Endothelial cell of umbilical vein (primary cell): ENCODE measurements around the gene OSBPL9. TPM values are rescaled to one million over a fixed set of nuclear protein-coding genes. Genes with fewer than 3 reads are reported as not detected.

Source experiments
- BruUV-seq: library from RNA; stranded (reverse); fragments of 400-500 nt; replicated peaks from 2 replicates; lab custom pipeline; 2021; lab: Mats Ljungman, UMichigan
- CTCF ChIA-PET: fragments of 300-600, 350-600 bp; sonication (Branson Sonifier 250); formaldehyde crosslinking; loops from one replicate; lab custom pipeline; 2021; ENCODE audit warnings: antibody characterized with exemption, inconsistent platforms; lab: Charles Lee
- POLR2A ChIA-PET: fragments of 300-600, 350-600 bp; sonication (Branson Sonifier 250); formaldehyde crosslinking; loops from one replicate; lab custom pipeline; 2021; ENCODE audit warnings: antibody characterized with exemption, inconsistent platforms; lab: Charles Lee
- DNase-seq: peaks from one replicate; pipeline ENCODE4 v3.0.0-alpha.2; 2011; ENCODE audit warnings: low read depth, low spot score
- FAIRE-seq: peaks from 2 replicates; lab custom pipeline; 2011; peaks lifted over from hg19 to GRCh38; lab: Jason Lieb, UNC
- H2AFZ ChIP-seq: 2 replicates; pipeline ENCODE4 v1.6.0; 2012; ENCODE audit warnings: low read depth, low read length, control low read depth, inconsistent platforms
- H3K27ac ChIP-seq: 2 replicates; pipeline ENCODE4 v1.5.1; 2011; ENCODE audit warnings: low read depth, mild to moderate bottlenecking, control low read depth, low read length, moderate library complexity; ENCODE audit not compliant: insufficient read depth
- H3K27me3 ChIP-seq, 2 experiments: 2 replicates each; pipeline versions ENCODE4 v1.6.0 to v1.6.1; 2011; ENCODE audit warnings: low read length in 2 of 2, mixed read lengths in 1 of 2; ENCODE audit not compliant: control insufficient read depth in 2 of 2, insufficient read depth in 2 of 2
- H3K36me3 ChIP-seq, 2 experiments: 2 replicates in 1 of 2; 3 replicates in 1 of 2; pipeline ENCODE4 v1.5.1; 2011; ENCODE audit warnings: low read length in 2 of 2, mild to moderate bottlenecking in 1 of 2, moderate library complexity in 1 of 2; ENCODE audit not compliant: control insufficient read depth in 2 of 2, insufficient read depth in 2 of 2; ENCODE audit errors: extremely low read depth in 1 of 2
- H3K4me1 ChIP-seq: 3 replicates; pipeline ENCODE4 v1.5.1; 2011; ENCODE audit warnings: mild to moderate bottlenecking, low read length; ENCODE audit not compliant: control insufficient read depth, insufficient read depth; ENCODE audit errors: extremely low read depth
- H3K4me2 ChIP-seq: 2 replicates; pipeline ENCODE4 v1.6.1; 2011; ENCODE audit warnings: low read length, control low read depth, mixed read lengths; ENCODE audit not compliant: insufficient read depth
- H3K4me3 ChIP-seq, 3 experiments: fragments of 200-600 bp in 1 of 3; sonication (generic), shearing (Covaris generic) in 1 of 3; replicated peaks in 1 of 3; 2 replicates each; pipeline ENCODE4 v1.5.1; 2011 to 2016; ENCODE audit warnings: control low read depth in 3 of 3, low read length in 3 of 3, mild to moderate bottlenecking in 2 of 3, inconsistent platforms in 1 of 3, low read depth in 1 of 3, moderate library complexity in 1 of 3; ENCODE audit not compliant: insufficient read depth in 1 of 3
- H3K79me2 ChIP-seq: 2 replicates; pipeline ENCODE4 v1.6.0; 2012; ENCODE audit warnings: low read length, inconsistent platforms; ENCODE audit not compliant: control insufficient read depth, insufficient read depth
- H3K9ac ChIP-seq: replicated peaks from 2 replicates; pipeline ENCODE3; 2011; ENCODE audit warnings: low read length, control low read depth; ENCODE audit not compliant: insufficient read depth; ENCODE audit errors: extremely low read depth
- H3K9me1 ChIP-seq: replicated peaks from 3 replicates; pipeline ENCODE4 v1.6.0; 2011; ENCODE audit warnings: mild to moderate bottlenecking, low read length; ENCODE audit not compliant: control insufficient read depth, insufficient read depth; ENCODE audit errors: extremely low read depth
- H3K9me3 ChIP-seq: replicated peaks from 2 replicates; pipeline ENCODE4 v1.5.1; 2012; ENCODE audit warnings: low read length, inconsistent platforms; ENCODE audit not compliant: control insufficient read depth, insufficient read depth
- H4K20me1 ChIP-seq: replicated peaks from 2 replicates; pipeline ENCODE3; 2011; ENCODE audit warnings: mild to moderate bottlenecking, low read length; ENCODE audit not compliant: control insufficient read depth, insufficient read depth; ENCODE audit errors: extremely low read depth
- EZH2 ChIP-seq: IDR thresholded peaks from 2 replicates; pipeline ENCODE4 v1.6.1; 2012; ENCODE audit warnings: borderline replicate concordance, low read depth, mild to moderate bottlenecking, moderate library complexity, low read length, inconsistent platforms; ENCODE audit not compliant: severe bottlenecking
- FOS ChIP-seq: IDR thresholded peaks from 2 replicates; pipeline ENCODE4 v1.6.1; 2011; ENCODE audit warnings: mild to moderate bottlenecking, low read length, moderate library complexity, borderline replicate concordance; ENCODE audit not compliant: insufficient read depth
- GATA2 ChIP-seq: IDR thresholded peaks from 2 replicates; pipeline ENCODE4 v1.7.0; 2011; ENCODE audit warnings: low read depth, mild to moderate bottlenecking, moderate library complexity, mixed read lengths, low read length; ENCODE audit not compliant: insufficient read length, insufficient read depth
- JUN ChIP-seq: IDR thresholded peaks from 2 replicates; pipeline ENCODE4 v1.6.1; 2011; ENCODE audit warnings: borderline replicate concordance, low read depth; ENCODE audit not compliant: insufficient read length, insufficient read depth
- MYC ChIP-seq: IDR thresholded peaks from one replicate; pipeline ENCODE4 v1.6.1; 2011; ENCODE audit warnings: mild to moderate bottlenecking, low read depth, low read length
- POLR2A ChIP-seq: IDR thresholded peaks from 2 replicates; pipeline ENCODE4 v1.6.1; 2012; ENCODE audit warnings: low read depth, mild to moderate bottlenecking, control low read depth, low read length
- POLR2AphosphoS5 ChIP-seq: IDR thresholded peaks from 2 replicates; pipeline ENCODE4 v1.6.1; 2012; ENCODE audit warnings: low read depth, mild to moderate bottlenecking, control low read depth, low read length, moderate library complexity; ENCODE audit not compliant: insufficient read depth
- dilution Hi-C: fragments of 300-500 bp; cut with MboI; formaldehyde crosslinking; loops from one replicate; pipeline ENCODE4 v1.15.0; 2019; ENCODE audit warnings: low sequenced_read_pairs; ENCODE audit not compliant: extremely low pct_ligation_motif_present
- intact Hi-C: fragments of 100-400 bp; cut with micrococcal nuclease; formaldehyde crosslinking; loops from one replicate; pipeline ENCODE4 v1.10.0; 2022
- polyA plus RNA-seq, 4 experiments: library from polyadenylated mRNA; depleted of rRNA in 3 of 4; stranded (reverse) in 3 of 4; unstranded in 1 of 4; fragments of >200 nt; gene quantifications; 2 replicates each; pipeline versions ENCODE4 v1.2.1 to v1.2.3, GENCODE V29; 2011 to 2012; ENCODE audit warnings: missing spikeins in 1 of 4
- total RNA-seq: library from RNA; stranded (reverse); gene quantifications from 2 replicates; pipeline ENCODE4 v1.2.3, GENCODE V29; 2021
- TF ChIP-seq, protein P1 (sequence below), 2 donors: IDR thresholded peaks; 1 replicate in 1 of 2; 2 replicates in 1 of 2; pipeline ENCODE4 v1.5.1; 2011; ENCODE audit warnings: low read length in 2 of 2, mild to moderate bottlenecking in 2 of 2, moderate library complexity in 2 of 2, control low read depth in 1 of 2, inconsistent platforms in 1 of 2, low read depth in 1 of 2; ENCODE audit not compliant: insufficient read depth in 1 of 2; ENCODE audit errors: extremely low read depth in 1 of 2
- TF ChIP-seq, protein P2 (sequence below): IDR thresholded peaks from 2 replicates; pipeline ENCODE4 v1.6.1; 2011; ENCODE audit not compliant: insufficient read depth, insufficient read length

The OSBPL9 gene
- total and polyA plus RNA-seq, 2 donors (not counting 3 experiments of a cell fraction or from before 2014, with no cell fraction given), result 46.2 to 80.3 TPM

DNA sequence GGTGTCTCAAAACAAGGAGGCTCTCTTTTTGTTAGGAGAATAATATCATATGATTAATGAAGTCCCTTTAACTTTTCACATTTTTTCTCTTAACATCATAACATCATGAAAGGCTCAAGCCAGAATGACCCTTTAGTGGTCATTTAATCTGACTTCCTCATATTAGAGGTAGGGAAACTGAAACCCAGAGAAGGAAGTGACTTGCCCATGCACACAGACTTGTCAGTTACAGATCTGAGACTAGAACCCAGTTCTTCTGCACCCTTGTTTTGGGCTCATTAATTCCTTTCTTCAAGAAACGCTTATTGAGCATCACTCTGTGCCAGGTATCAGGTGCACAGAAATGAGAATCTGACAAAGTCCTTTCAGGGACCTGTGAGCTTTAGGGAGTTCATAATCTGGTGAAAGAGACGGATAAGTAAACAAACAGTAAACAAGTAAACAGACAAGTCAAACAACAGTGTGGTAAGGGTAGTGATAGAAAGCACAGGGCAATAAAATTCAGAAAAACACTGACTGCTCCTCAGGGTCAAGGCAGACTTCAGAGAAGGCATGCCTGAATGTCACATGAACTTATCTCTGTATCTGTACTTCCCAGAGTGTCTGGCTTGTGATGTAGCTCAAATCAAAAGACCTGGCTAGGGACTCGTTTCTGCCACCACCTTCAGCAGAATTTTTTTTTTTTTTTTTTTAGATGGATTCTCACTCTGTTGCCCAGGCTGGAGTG, 38.3 kb upstream of the OSBPL9 start:
- Histone ChIP-seq H3K27me3 (no peaks in the 10 kb centered on the region), H3K9ac (no peak overlapping the region), H3K9me1 (no peaks in the 10 kb centered on the region), H3K9me3 (no peaks in the 10 kb centered on the region), H3K4me2 (no peak overlapping the region), H4K20me1 (no peaks in the 10 kb centered on the region), H3K27ac (no peak overlapping the region), H3K36me3 (no peaks in the 10 kb centered on the region), H3K4me1 (peaks cover 10% of the 10 kb centered on the region), H2AFZ (no peak overlapping the region), H3K4me3 (no peak overlapping the region), H3K79me2 (no peaks in the 10 kb centered on the region)
- ChIA-PET CTCF (interaction anchor here (0.8 kb wide), 1 partner anchor 12 kb away, joined by 3 read pairs; no protein-coding TSS in a partner anchor), POLR2A (no interaction called here)
- no TSS peak for BruUV-seq
- intact Hi-C loops (no loop called here), dilution Hi-C loops (no loop called here)
- no peak for DNase-seq
- TF ChIP-seq MYC (no peak), POLR2AphosphoS5 (no peak), FOS (no peak), JUN (no peak), GATA2 (no peak), EZH2 (no peak), POLR2A (no peak)
- TF ChIP-seq, protein P1, sequence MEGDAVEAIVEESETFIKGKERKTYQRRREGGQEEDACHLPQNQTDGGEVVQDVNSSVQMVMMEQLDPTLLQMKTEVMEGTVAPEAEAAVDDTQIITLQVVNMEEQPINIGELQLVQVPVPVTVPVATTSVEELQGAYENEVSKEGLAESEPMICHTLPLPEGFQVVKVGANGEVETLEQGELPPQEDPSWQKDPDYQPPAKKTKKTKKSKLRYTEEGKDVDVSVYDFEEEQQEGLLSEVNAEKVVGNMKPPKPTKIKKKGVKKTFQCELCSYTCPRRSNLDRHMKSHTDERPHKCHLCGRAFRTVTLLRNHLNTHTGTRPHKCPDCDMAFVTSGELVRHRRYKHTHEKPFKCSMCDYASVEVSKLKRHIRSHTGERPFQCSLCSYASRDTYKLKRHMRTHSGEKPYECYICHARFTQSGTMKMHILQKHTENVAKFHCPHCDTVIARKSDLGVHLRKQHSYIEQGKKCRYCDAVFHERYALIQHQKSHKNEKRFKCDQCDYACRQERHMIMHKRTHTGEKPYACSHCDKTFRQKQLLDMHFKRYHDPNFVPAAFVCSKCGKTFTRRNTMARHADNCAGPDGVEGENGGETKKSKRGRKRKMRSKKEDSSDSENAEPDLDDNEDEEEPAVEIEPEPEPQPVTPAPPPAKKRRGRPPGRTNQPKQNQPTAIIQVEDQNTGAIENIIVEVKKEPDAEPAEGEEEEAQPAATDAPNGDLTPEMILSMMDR (IDR thresholded peaks at IDR 0.05; ENCODE audit: extremely low read depth in 1 of 2, insufficient read depth in 1 of 2, low read depth in 1 of 2, low read length in 2 of 2), result no peak
- TF ChIP-seq, protein P2, sequence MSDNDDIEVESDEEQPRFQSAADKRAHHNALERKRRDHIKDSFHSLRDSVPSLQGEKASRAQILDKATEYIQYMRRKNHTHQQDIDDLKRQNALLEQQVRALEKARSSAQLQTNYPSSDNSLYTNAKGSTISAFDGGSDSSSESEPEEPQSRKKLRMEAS, result no peak
- FAIRE-seq, result no peak
